Bronchial epithelial cell (primary cell): ENCODE measurements around the gene TEKT2. TPM values are rescaled to one million over a fixed set of nuclear protein-coding genes. Genes with fewer than 3 reads are reported as not detected.

Experiments used
- DNase-seq: peaks from one replicate; pipeline ENCODE4 v3.0.0-alpha.2; 2010; ENCODE audit warnings: low read depth
- FAIRE-seq: peaks from 2 replicates; lab custom pipeline; 2011; peaks lifted over from hg19 to GRCh38; lab: Jason Lieb, UNC
- H3K27me3 ChIP-seq: 2 replicates; pipeline ENCODE4 v1.5.1; 2011; ENCODE audit warnings: low read length; ENCODE audit not compliant: control insufficient read depth, insufficient read depth
- H3K36me3 ChIP-seq: 2 replicates; pipeline ENCODE4 v1.5.1; 2011; ENCODE audit warnings: low read length; ENCODE audit not compliant: control insufficient read depth, insufficient read depth
- H3K4me3 ChIP-seq: 2 replicates; pipeline ENCODE4 v1.5.1; 2011; ENCODE audit warnings: mild to moderate bottlenecking, low read depth, low read length, control low read depth
- total RNA-seq: library from RNA; depleted of rRNA; stranded (reverse); fragments of >200 nt; gene quantifications from 2 replicates; pipeline ENCODE4 v1.2.1, GENCODE V29; 2014
- TF ChIP-seq, protein P1 (sequence below): IDR thresholded peaks from 2 replicates; pipeline ENCODE4 v1.5.1; 2011; ENCODE audit warnings: mild to moderate bottlenecking, moderate library complexity, low read length, control low read depth, inconsistent platforms; ENCODE audit not compliant: insufficient read depth, severe bottlenecking

TEKT2 gene
- total RNA-seq, 1 donor from 2014 or later = under 0.01 TPM

GRCh38 chr1:36076979-36077573 is 6.8 kb upstream of the TEKT2 start:
- no peak for DNase-seq
- Histone ChIP-seq H3K4me3 (no peak overlapping the region), H3K27me3 (no peaks in the 10 kb centered on the region), H3K36me3 (no peaks in the 10 kb centered on the region)
- FAIRE-seq = no peak
- TF ChIP-seq, protein P1, sequence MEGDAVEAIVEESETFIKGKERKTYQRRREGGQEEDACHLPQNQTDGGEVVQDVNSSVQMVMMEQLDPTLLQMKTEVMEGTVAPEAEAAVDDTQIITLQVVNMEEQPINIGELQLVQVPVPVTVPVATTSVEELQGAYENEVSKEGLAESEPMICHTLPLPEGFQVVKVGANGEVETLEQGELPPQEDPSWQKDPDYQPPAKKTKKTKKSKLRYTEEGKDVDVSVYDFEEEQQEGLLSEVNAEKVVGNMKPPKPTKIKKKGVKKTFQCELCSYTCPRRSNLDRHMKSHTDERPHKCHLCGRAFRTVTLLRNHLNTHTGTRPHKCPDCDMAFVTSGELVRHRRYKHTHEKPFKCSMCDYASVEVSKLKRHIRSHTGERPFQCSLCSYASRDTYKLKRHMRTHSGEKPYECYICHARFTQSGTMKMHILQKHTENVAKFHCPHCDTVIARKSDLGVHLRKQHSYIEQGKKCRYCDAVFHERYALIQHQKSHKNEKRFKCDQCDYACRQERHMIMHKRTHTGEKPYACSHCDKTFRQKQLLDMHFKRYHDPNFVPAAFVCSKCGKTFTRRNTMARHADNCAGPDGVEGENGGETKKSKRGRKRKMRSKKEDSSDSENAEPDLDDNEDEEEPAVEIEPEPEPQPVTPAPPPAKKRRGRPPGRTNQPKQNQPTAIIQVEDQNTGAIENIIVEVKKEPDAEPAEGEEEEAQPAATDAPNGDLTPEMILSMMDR = no peak

DNA sequence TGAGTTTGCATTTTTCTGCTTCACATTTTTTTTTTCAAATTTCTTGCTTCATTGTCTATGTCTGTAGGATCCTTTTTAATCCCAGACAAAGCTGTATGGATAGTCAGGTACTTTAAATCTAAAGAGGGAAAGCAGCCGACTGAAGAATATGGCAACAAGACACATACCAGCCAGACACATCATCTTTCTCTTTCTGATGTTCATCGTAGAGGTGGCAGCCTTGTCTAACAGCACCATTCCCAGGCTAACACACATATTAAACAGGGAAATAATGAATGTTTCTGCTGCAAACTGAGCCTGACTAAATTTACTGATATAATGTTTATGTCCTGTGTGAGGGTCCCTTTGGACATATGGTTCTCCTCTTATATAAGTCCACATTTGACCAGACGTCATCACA is 3.7 kb upstream of the TEKT2 start:
- no peak overlapping the region for H3K4me3 ChIP-seq
- DNase-seq (no peak), FAIRE-seq (no peak)
- TF ChIP-seq, protein P1 = no peak
- H3K27me3 ChIP-seq = no peaks in the 10 kb centered on the region
- H3K36me3 ChIP-seq = no peaks in the 10 kb centered on the region

GRCh38 chr1:36080801-36081200 is 3.1 kb upstream of the TEKT2 start:
- TF ChIP-seq, protein P1 = no peak
- DNase-seq = no peak
- FAIRE-seq = no peak

DNA sequence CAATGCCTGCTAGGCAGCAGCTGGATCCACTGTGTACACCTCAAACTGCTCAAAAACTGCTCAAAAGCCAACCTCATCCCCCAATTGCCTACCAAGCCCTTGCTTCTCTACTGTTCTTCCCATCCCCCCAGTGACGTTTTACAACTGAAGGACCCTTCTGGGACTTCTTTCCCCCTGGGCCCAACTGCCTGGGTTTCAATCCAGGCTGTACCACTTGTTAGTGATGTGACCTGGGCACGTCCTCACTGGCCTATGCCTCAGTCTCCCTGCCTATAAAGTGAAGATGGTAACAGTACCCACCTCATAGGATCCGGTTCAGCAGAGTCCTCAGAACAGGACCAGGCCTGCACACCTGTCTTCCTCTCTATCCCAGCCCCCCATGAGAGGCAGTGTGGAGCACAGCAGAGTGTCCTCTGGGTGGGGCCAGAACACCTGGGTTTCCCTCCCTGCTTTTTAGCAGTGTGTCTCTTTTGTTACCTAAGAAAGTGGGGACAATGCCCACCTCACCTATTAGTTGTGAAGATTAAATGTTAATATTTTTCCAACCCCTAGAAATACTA is 1.9 kb upstream of the TEKT2 start:
- TF ChIP-seq, protein P1 = no peak
- FAIRE-seq = no peak
- Histone ChIP-seq H3K27me3 (no peaks in the 10 kb centered on the region), H3K36me3 (no peaks in the 10 kb centered on the region), H3K4me3 (no peak overlapping the region)
- DNase-seq = no peak

More at GRCh38 chr1:36080801-36081200, 3.1 kb upstream of the TEKT2 start:
- H3K27me3 ChIP-seq = no peaks in the 10 kb centered on the region
- no peaks in the 10 kb centered on the region for H3K36me3 ChIP-seq
- H3K4me3 ChIP-seq = no peak overlapping the region

- TF ChIP-seq, protein P1 = no peak
- Histone ChIP-seq H3K27me3 (no peaks in the 10 kb centered on the region), H3K4me3 (no peak overlapping the region), H3K36me3 (no peaks in the 10 kb centered on the region)
- no peak for DNase-seq
- no peak for FAIRE-seq
Measured at GRCh38 chr1:36083219-36083618, 675 bp upstream of the TEKT2 start.
